ENCODE data around the gene GTF2B. TPM values are rescaled to one million over a fixed set of nuclear protein-coding genes. Genes with fewer than 3 reads are reported as not detected.

Gene GTF2B
- total RNA-seq, 1 experiment from 2014 or later: 31.8 TPM

GRCh38 chr1:88900883-88901282, 9.5 kb upstream of the GTF2B start:
- ChIA-PET CTCF (no interaction called here), RAD21 (ENCODE audit: low non-redundant PET in 1 of 2, low total read pairs in 2 of 2, uncharacterized antibody in 2 of 2, unreplicated experiment in 2 of 2) (no interaction called here), POLR2A (no interaction called here)
- no TSS peak for BruUV-seq (replicated peaks)
- Histone ChIP-seq H3K79me2 (ENCODE audit: insufficient read depth, low read length) (no peaks in the 10 kb centered on the region), H3K4me2 (ENCODE audit: low read length) (no peak overlapping the region), H3K9ac (ENCODE audit: low read length) (no peak overlapping the region), H3K27me3 (ENCODE audit: insufficient read depth, low read length) (no peaks in the 10 kb centered on the region), H3K36me3 (ENCODE audit: control insufficient read depth in 1 of 2, insufficient read depth in 2 of 2, low read length in 2 of 2) (no peaks in the 10 kb centered on the region), H3K4me1 (ENCODE audit: control insufficient read depth in 1 of 2, insufficient read depth in 2 of 2, low read length in 2 of 2) (no peaks in the 10 kb centered on the region), H2AFZ (ENCODE audit: low read depth, low read length, poor library complexity, severe bottlenecking) (no peak overlapping the region), H3K9me3 (ENCODE audit: control insufficient read depth in 1 of 2, insufficient read depth in 1 of 2, low read depth in 1 of 2, low read length in 2 of 2) (no peaks in the 10 kb centered on the region), H4K20me1 (ENCODE audit: insufficient read depth) (no peaks in the 10 kb centered on the region), H3K9me2 (ENCODE audit: insufficient read depth) (no peaks in the 10 kb centered on the region), H3K4me3 (replicated peaks in 1 of 2; ENCODE audit: low read depth in 1 of 2, low read length in 2 of 2) (no peak overlapping the region), H3K27ac (ENCODE audit: low read depth, low read length) (no peak overlapping the region)
- no peak for DNase-seq (ENCODE audit: low read depth, low spot score)
- TF ChIP-seq ZFX (IDR thresholded peaks at IDR 0.05): no peak
- no peak for TF ChIP-seq ZBTB33 (IDR thresholded peaks at IDR 0.05; ENCODE audit: extremely low read depth, insufficient replicate concordance, low read length)
- no peak for TF ChIP-seq YY1 (IDR thresholded peaks at IDR 0.05; ENCODE audit: extremely low read depth, insufficient replicate concordance, low read depth, low read length)
- TF ChIP-seq JUND (IDR thresholded peaks at IDR 0.05): no peak
- no peak for TF ChIP-seq SP1 (IDR thresholded peaks at IDR 0.05; ENCODE audit: low read depth)
- no peak for TF ChIP-seq CEBPB (IDR thresholded peaks at IDR 0.05; ENCODE audit: low read depth)
- no peak for TF ChIP-seq CTCF (IDR thresholded peaks at IDR 0.05 in 2 of 3, conservative IDR thresholded peaks at IDR 0.05 in 1 of 3; ENCODE audit: borderline replicate concordance in 1 of 3, insufficient read depth in 1 of 3, low read depth in 2 of 3, low read length in 2 of 3)
- TF ChIP-seq EGR1 (IDR thresholded peaks at IDR 0.05; ENCODE audit: low read depth): no peak
- TF ChIP-seq EZH2phosphoT487 (IDR thresholded peaks at IDR 0.05; ENCODE audit: borderline replicate concordance): no peak
- no peak for TF ChIP-seq TCF7L2 (IDR thresholded peaks at IDR 0.05; ENCODE audit: borderline replicate concordance, extremely low read depth, insufficient read depth, insufficient read length)
- no peak for TF ChIP-seq REST (IDR thresholded peaks at IDR 0.05; ENCODE audit: low read depth)
- no peak for TF ChIP-seq FOSL1 (IDR thresholded peaks at IDR 0.05; ENCODE audit: low read depth)
- TF ChIP-seq RAD21 (IDR thresholded peaks at IDR 0.05; ENCODE audit: low read depth): no peak
- no peak for TF ChIP-seq ELF1 (IDR thresholded peaks at IDR 0.05; ENCODE audit: borderline replicate concordance, low read depth)
- no peak for TF ChIP-seq SRF (IDR thresholded peaks at IDR 0.05; ENCODE audit: low read depth)
- no peak for TF ChIP-seq MAX (IDR thresholded peaks at IDR 0.05)
- no peak for ATAC-seq
- intact Hi-C loops (cut with micrococcal nuclease): no loop called here
